Stimulated activated CD8-positive, alpha-beta memory T cell treated with anti-CD3 and anti-CD28 coated beads, Interleukin-15, amount 100 ng/mL, for 4 hours (primary cell): ENCODE data around the gene CELF4.
"Not testable (repeated sequence)": the region's sequence is repeated elsewhere in the genome, so short reads cannot be mapped to it uniquely, and the experiment has no call there.

Experiments used
- DNase-seq, 2 donors: peaks; one replicate each; pipeline ENCODE4 v3.0.0-alpha.2; 2020; ENCODE audit warnings: low read depth in 2 of 2

CELF4 gene

DNA sequence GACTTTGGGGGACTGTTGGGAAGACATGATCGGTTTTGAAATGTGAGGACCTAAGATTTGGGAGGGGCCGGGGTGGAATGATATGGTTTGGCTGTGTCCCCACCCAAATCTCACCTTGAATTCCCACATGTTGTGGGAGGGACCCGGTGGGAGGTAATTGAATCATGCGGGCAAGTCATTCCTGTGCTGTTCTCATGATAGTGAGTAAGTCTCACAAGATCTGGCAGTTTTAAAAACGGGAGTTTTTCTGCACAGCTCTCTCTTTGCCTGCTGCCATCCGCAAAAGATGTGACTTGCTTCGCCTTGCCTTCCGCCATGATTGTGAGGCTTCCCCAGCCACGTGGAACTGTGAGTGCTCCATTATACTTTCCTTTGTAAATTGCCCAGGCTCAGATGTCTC lies 207.5 kb downstream of the CELF4 start:
- not testable (repeated sequence) for DNase-seq

DNA sequence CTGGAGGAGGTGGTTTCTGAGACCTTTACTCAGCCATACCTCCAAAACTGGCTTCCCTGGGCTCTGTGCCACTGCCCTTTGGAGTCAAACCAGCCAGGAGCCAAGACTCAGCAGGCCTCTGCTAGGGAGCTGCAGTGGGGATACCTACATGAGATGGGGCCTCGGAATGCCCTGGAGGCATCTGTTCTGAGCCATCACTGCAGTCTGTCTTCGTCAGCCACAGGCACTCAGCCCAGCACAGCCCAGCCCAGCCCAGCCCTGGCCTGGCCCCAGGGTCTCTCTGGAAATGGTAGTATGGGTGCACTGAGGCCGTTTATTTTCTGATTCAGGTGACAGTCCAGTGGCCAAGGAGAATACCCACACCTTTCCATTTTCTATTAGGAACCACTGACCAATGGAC lies 209.8 kb downstream of the CELF4 start:
- no peak for DNase-seq

DNA sequence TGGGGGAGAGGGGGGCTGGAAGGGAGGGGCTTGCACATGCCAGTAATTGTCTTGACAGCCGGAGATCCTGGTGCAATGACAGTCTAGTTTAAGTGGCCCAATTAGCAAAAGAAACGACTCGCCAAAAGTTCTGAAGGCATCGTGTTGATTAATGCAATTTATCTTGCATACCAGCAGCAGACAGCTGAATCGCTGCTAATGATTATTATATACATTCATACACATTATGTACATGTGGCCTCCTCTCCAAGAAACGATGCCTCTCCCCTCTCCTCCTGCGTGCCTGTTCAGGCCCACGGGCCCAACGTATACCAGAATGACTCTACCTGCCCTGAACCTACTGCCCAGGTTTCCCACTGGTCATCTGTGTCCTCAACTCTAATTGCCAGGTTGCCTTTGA lies 214.5 kb downstream of the CELF4 start:
- DNase-seq: no peak

DNA sequence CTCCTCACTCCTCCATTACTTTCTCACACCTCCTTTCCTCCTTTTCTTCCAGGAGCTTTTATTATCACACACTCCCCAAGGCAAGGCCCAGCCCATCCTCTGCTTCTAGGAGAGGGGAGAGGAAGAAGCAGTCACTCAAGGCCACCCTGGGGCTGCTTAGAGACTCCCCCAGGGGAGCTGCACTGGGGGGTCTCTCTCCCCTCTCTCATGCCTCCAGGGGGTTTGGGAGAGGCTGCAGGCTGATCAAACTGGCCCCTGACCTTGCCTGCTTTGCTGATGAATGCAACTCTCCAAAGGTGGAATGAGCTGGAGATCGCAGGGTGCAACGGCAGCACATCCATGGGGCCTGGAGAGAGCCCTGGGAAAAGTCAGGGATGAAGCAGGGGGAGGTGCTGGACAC lies 216.9 kb downstream of the CELF4 start:
- no peak for DNase-seq

DNA sequence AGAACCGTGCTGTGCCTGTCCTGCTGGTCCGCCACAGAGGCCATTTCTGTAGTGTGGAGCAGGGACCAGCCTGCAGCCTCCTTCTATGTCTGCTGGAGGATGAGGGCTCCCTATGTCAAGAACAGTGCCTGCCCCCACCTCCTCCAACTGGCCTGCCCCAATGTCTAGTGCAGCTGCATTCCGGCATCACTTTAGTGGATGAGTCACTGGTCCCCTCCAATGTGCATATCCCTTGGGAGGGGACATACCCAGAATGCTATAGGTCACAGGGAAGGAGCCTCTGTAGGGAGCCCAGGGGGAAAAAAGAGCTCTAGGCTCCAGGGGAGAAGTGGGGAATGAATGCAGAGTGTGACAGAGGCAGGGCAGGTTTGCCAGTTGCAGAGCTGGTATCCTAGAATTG lies 219.6 kb downstream of the CELF4 start:
- no peak for DNase-seq

DNA sequence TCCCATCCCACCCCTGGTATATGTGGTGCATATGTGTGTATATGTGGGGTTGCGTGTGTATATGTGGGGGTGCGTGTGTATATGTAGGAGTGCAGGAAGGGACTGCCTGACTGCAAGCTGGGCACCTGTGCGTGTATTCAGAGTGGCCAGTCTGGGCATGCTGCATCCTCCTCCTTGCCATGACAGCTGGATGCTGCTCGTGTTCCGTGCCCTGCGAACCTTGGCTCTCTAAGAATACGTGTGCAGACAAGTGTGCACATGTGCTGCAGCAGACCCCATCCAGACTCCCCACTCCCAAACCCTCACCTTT lies 222.1 kb downstream of the CELF4 start:
- DNase-seq: no peak

DNA sequence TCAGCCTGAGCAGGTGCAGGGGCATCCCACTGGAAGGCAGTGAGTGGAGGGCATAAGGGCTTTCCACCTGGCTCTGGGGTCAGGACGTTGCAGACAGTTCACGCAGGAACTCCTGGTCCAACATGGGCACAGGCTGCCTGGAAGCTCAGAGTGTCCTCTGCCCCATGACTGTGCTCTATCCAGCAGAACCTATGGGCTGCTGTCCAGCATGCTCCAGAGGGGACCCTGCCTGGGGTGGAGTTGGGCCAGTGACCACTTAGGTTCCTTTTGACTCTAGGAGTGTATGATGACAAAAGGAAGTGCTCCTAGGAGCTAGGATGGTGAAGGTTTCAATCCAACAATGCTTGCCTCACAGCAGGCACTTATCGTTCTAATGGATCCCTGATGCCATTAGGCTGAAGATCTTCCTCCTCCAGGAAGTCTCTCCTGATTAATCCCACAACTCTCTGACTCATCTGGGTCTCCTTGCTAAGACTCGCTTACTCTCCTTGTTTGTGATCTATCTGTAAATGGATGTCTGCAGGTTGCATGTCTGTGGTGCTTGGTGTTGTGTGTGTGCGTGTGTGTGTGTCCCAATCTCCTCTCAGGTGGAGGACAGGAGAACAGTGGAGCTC lies 224.0 kb downstream of the CELF4 start:
- no peak for DNase-seq

DNA sequence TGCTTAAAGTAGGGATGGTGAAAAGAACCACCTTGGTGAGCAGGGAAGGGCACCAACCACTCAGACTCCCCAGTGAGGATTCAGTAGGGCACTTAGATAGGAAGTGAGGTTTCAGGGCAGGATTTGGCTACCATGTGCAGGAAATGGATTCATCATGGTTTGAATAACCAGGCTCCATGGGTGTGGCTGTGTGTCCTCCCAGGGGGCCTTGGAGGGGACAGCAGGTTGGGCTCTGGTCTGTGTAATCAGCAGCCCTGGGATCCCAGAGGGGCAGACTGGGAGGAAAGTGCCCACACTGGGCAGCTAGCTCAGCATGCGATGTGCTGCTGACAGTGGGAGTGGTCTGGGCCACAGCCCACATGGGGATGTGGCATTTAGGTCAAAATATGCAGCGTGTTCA lies 224.6 kb downstream of the CELF4 start:
- no peak for DNase-seq

DNA sequence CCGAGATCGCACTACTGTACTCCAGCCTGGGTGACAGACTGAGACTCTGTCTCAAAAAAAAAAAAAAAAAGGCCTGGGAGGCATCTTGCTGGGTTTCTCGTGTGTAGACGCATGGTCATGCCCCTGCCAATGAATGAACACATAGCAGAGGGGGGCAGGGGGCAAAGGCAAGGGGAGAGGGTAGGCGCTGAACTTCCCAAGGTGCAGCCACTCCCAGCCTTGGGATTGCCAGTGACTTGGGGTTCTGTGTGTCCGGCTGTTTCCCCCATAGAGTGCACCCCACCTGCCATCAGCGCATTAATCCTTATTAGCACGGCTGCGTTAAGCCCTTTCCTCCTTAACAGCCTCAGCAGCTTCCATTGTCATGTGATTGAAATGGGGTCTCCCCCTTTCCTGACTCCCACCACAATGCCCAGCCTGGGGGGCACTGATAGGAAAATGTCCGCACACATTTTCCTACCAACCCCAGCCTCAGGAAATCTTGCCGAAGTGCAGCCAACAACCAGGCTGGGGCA lies 225.8 kb downstream of the CELF4 start:
- DNase-seq: no peak

DNA sequence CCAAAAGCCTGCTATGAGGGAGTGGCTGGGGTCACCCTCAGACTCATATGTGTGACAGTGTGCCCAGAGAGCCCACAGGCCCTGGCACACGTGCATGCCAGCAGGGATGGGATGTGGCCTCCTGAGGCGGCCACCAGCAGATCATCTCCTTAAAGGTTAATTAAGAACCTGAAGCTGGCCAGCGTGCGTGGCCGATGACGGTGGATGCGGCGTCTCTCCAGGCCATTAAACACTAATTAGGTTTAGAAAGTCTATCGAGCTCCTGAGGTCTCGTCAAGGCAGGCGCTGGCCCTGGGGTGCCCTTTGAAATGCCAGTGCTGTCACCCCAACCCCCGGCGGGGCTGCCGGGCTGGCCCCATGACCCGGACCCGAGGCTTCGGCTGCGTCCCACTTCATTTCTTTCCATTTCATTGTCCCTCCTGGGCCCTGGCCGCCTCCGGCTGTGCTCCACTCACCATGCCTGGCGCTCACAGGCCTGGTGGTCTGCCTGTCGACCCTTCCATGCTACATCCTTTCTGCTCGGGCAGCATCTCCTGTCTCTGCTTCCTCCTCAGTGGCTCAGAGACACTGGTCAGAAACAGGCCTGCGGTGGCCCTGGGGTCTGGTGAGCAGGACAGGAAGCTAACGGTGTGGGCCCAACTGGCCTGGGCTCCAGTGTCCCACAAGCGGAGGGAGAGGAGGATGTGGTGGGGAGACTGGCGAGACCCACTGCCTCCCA lies 228.9 kb downstream of the CELF4 start:
- no peak for DNase-seq

DNA sequence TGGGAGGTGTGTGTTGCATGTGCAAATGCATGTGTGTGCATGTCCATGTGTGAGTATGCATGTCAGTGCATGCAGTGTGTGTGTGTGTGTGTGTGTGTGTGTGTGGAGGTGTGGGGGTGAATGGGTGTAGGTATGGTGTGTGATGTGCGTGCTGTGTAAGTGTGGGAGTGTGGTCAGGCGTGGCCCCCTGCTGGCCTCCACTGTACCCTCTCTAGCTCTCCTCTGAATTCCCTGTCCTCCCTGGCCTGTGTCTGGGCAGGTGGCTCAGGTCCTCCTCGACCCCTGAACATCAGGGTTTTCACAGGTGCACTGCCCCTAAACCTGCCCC lies 230.2 kb downstream of the CELF4 start:
- no peak for DNase-seq

DNA sequence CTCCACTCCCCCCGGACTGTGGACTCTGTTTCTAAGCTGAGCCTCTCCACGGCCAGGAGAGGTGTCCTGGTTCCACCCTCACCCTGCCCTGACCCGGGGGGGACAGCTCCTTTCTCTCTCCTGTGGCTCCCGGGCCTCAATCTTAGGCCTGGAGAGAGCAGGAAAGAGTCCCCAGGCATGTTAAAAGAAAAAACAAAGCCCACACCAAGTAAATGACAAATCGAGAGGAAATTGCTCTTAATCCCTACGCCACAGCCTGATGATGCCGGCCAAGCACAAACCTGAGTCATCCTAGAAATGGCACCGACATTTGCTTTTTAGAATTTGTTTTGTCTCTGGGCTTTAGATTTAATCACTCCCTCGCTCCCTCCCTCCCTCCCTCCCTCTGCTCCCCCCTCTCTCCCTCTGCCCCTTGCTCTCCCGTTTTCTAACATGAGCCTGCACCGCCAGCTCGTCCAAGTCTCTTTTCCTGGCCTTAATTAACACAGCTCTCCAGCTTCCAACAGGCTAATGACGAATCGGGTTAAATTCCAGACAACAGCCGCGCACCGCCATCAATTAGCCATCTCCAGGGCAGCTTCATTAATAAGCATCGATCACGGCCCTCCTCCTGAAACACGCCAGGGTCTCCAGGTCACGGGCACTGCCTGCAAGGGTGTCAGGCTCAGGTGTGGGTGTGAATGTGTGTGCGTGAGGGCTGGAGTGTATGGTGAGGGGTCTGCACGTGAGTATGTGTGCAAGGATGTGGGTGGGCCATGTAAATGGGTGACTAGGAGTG lies 230.8 kb downstream of the CELF4 start:
- DNase-seq: no peak

DNA sequence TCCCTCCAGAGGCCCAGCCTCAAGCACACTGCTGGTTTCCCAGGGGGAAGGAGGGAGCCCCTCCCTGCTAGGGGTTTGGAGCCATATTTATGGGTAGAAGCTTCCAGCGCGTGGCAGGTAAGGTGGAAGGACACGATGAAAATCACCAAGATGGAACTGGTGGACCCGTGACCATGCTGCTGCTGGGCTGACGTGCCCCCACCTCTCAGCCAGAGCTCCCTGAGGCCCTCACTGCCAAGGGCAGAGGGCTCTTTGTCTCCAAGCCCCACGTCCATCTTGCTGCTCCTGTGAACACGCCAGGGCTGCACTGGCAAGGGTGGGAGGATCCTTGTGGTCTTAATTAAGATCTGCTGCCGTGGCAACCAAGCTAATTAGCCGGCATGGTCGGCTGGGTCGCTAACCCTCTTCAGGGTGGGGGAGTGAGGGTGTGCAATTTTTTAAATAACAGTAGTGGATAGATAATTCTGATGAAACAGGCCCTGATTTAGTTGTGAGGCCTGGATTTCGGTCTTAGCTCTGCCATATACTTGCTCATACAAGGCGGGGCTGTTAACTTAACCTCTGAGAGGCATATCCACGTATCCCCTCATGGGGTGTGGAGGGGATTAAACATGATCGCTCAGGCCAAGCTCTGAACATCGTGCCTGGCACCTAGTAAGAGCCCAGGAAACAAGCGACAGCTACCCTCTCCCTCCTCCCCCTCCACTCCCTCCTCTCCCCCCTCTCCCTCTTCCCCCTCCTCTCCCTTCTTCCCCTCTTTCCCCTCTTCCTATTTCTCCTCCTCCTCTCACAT lies 232.8 kb downstream of the CELF4 start:
- DNase-seq: no peak

DNA sequence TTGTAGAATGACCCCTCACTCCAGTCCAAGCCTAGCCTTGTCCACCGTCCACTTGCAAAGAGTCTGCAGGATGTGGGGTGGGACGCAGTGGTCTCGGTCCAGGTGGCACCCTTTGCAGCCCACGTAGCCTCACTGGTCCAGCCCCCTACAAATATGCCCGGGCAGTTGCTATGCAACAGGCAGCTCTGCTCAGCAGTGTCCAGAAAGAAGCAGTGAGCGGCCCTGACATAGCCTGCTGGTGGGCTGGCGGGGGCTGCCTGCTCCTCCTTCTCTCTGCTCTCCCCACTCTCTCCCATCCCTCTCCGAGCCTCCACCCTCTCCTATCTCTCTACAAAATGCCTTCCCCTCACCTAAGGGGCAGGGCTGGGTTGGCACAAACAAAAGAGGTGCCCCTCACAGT lies 233.4 kb downstream of the CELF4 start:
- DNase-seq: no peak

DNA sequence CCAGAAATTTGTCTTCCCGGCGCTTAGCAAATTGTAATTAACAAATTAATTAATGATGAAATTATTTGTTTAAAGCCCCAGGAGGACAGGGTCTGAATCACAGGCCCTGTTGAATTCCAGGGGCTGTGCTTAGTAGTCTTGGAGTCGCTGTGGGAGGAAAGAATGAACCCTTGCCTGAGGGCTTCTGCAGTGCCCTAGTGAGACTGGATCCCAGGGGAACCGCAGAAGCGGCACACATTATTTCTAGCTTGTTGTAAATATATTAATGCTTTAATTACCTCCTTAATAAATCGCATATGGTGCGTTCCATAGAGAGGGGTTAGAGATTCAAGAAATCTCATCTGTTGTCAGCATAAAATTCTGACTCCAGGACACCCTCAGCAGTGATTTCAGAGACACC lies 235.4 kb downstream of the CELF4 start:
- no peak for DNase-seq

DNA sequence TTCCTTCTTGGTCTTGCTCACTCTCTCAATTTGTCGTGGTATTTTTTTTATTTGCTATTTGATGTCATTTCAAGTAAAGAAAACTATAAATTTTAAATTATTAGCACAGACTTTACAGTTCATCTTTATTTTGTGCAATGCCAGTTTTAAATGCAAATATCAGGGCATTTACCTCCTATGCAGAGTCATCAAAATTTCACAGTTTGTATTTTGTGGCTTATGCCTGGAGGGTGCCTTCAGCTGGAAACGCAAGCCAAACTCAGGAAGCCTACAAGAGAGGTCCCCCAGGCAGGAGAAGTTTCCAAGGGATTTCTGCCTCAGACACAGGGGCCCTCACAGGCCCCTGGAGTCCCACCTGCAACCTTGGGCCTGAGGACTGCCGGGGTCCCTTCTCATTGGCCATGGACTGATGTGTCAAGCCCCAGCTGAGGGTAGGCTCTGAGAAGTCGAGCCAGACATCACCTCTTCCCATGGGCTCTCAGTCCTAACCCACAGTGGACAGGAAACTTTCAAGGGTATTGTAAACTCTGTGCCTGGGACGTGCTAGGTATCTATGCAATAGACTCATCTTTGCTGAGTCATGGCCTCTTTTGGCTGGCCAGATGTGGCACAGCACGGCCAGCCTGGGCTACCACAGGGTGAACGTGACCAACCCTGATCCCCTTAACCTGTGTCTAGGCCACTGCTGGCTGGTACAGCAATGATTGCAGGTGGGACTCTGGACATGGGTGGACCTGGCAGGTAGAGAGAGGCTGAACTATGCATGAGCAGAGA lies 236.5 kb downstream of the CELF4 start:
- DNase-seq: no peak

DNA sequence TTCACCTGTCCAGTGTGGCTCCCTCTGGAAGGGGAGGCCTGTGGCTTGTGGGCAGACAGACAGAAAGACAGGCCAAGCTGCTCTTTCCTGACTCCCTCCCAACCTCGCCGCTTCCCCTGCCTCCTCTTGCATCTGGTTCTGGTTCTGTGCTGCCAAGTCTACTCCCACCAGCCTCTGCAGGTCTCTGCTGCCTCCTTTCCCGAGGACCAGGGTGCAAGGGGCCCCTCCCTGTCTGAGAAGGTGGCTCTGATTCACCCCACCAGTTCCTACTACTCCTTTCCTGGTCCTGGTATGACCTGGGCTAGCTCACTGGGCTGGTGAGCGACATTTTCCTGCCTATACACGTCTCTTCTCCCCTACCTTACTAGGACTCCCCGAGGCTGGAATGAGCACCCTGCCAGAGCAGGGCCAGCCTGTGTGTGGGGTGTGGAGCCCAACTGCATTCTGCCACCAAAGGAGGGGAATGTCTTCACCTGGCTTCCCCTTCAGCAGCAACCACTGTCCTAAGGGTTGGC lies 238.5 kb downstream of the CELF4 start:
- DNase-seq: no peak

DNA sequence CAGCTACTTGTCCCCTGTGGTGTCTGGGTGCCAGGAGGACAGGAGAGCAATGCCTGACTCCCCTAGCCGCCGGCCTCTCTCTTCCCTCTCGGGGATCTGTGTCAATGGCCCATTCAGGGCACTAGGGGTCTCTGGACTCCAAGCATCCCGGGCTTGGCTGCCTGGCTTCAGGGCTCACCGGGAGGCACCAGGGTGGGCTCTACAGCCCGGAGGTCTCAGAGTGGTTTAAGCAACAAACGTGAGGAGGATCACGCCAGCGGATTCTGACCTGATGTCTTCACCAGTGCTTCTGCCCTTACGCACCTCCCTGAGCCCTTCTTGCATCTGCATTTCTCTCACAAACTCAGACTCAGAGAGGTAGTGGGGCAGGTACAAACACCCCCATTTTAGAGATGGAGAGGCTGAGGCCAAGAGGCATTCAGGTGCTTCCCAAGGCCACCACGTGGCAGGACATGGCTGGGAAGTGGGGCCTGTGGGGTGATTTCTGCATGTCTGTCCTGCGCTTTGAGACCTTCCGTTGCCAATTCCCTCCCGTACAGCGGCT lies 243.0 kb downstream of the CELF4 start:
- no peak for DNase-seq

DNA sequence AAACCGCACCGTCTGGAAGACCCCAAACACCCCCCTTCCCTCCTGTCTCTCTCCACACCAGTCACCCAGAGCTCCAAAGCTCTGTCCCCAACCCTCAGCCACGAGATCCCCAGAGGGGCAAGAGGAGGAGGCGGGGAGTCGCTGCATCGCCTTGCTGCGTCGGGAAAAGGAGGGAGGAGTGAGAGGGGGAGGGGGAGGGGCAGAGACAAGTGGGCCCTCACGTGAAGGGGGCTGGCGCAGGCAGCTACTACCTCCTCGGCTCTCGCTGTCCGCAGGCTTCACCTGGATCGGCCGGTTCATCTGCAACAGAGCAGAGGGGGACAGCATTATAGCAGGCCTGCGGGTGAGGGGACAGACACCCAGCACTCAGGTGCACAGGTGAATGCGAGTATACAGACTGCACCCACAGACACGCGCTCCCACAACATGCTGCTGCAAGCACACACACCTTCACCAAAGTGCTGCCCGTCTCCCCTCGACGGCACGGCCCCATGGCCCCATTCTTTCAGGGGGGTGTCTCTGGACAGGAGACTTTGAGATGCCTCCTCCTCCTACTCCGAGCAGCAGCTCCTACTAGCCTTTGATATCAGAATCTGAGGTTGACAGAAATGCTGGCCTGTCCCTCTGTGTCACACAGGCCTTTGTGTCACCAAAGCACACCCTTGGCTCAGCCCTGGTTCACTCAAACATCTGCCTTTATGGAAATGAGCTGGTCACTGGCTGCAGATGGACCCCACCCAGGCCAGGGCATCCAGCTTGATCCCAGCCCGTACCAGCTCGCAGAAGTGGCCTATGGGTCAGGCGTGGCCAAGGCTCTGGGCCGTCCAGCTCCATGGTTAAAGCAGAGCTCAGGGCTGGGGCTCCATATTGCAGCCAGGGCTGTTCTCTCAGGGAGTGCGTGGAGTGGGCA lies 243.8 kb downstream of the CELF4 start:
- DNase-seq: no peak

DNA sequence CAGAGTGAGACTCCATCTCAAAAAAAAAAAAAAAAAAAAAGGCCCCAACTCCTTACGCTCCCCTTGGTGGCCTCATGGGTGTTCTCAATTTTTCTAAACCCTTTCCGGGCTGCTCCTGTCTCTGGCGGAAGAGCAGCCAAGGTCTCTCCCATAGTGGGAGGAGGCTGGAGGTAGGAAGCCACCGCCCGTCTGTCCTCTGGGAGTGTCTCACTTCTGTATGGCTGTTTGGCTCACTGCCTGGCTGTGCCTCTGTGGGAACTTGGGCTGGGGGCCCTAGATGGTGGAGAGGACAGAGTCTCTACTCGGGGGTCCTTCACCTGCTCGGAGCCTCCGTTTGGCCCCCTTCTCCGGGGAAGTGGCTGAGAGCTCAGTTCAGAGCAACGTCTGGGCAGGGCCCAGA lies 245.3 kb downstream of the CELF4 start:
- DNase-seq: no peak
